ENCODE measurements around the gene KCNF1.

- TF ChIP-seq CTCF (IDR thresholded peaks at IDR 0.05; ENCODE audit: borderline replicate concordance, extremely low read depth, low read length, poor library complexity, severe bottlenecking) (no peak), EZH2 (IDR thresholded peaks at IDR 0.05; ENCODE audit: borderline replicate concordance, low read depth, low read length, severe bottlenecking) (no peak)
These were observed 20.9 kb upstream of the KCNF1 start for GRCh38 chr2:10890706-10891270.

Measured in DND-41 (cell line).